Hepatocyte (in vitro differentiated cells): Measurements from ENCODE around the gene ASAP2. TPM values are rescaled to one million over a fixed set of nuclear protein-coding genes. Genes with fewer than 3 reads are reported as not detected.

Source experiments
- DNase-seq: peaks from one replicate; pipeline ENCODE4 v3.0.0-alpha.2; 2016; ENCODE audit warnings: low spot score
- H2AFZ ChIP-seq: fragments of 200-600 bp; sonication (generic); 2 replicates; pipeline ENCODE4 v1.6.0; 2016; ENCODE audit warnings: antibody characterized with exemption, mild to moderate bottlenecking
- H3K27ac ChIP-seq: fragments of 200-600 bp; sonication (generic); 2 replicates; pipeline ENCODE4 v1.5.1; 2016; ENCODE audit warnings: mild to moderate bottlenecking
- H3K27me3 ChIP-seq: fragments of 200-600 bp; sonication (generic); 2 replicates; pipeline ENCODE4 v1.6.1; 2016
- H3K36me3 ChIP-seq: fragments of 200-600 bp; sonication (generic); replicated peaks from 2 replicates; pipeline ENCODE4 v1.5.1; 2016; ENCODE audit warnings: low read depth; ENCODE audit not compliant: insufficient read depth
- H3K4me1 ChIP-seq: fragments of 200-600 bp; sonication (generic); 2 replicates; pipeline ENCODE4 v1.5.1; 2016; ENCODE audit warnings: mild to moderate bottlenecking, moderate library complexity; ENCODE audit not compliant: insufficient read depth
- H3K4me2 ChIP-seq: fragments of 200-600 bp; sonication (generic); 2 replicates; pipeline ENCODE4 v1.6.0; 2016
- H3K4me3 ChIP-seq: fragments of 200-600 bp; sonication (generic); 2 replicates; pipeline ENCODE4 v1.5.1; 2016; ENCODE audit warnings: mild to moderate bottlenecking
- H3K79me2 ChIP-seq: fragments of 200-600 bp; sonication (generic); 2 replicates; pipeline ENCODE4 v1.6.0; 2017; ENCODE audit warnings: mild to moderate bottlenecking
- H3K9me2 ChIP-seq: fragments of 200-600 bp; sonication (generic); replicated peaks from 2 replicates; pipeline ENCODE4 v1.6.0; 2017; ENCODE audit warnings: mild to moderate bottlenecking; ENCODE audit not compliant: insufficient read depth
- H3K9me3 ChIP-seq: fragments of 200-600 bp; sonication (generic); 2 replicates; pipeline ENCODE4 v1.5.1; 2016; ENCODE audit warnings: low read depth, mild to moderate bottlenecking
- H4K20me1 ChIP-seq: fragments of 200-600 bp; sonication (generic); 2 replicates; pipeline ENCODE4 v1.6.0; 2016; ENCODE audit warnings: mild to moderate bottlenecking; ENCODE audit not compliant: insufficient read depth, poor library complexity, severe bottlenecking
- EZH2 ChIP-seq: fragments of 200-600 bp; sonication (generic); IDR thresholded peaks from 2 replicates; pipeline ENCODE4 v1.6.1; 2016; ENCODE audit warnings: antibody characterized with exemption, mild to moderate bottlenecking, borderline replicate concordance
- EZH2phosphoT487 ChIP-seq: fragments of 200-600 bp; sonication (generic); IDR thresholded peaks from one replicate; pipeline ENCODE4 v1.6.1; 2018; ENCODE audit warnings: antibody characterized with exemption, mild to moderate bottlenecking, low read depth, moderate library complexity; ENCODE audit not compliant: unreplicated experiment, severe bottlenecking
- WGBS: methylation state at CpG from one replicate; pipeline ENCODE4 v1.1.6; 2016; ENCODE audit warnings: low lambda C conversion rate; ENCODE audit errors: missing lambda C conversion rate; 5-methylcytosine and 5-hydroxymethylcytosine counted together
- polyA plus RNA-seq: library from polyadenylated mRNA; unstranded; fragments of >200 nt; fragmentation: Nextera tagmentation; extraction: Ambion mirVana; gene quantifications from 2 replicates; pipeline ENCODE4 v1.2.1, GENCODE V29; 2016
- total RNA-seq: library from RNA; depleted of rRNA; stranded (reverse); fragments of >200 nt; gene quantifications from 2 replicates; pipeline ENCODE4 v1.2.3, GENCODE V29; 2014
- TF ChIP-seq, protein P1 (sequence below): fragments of 200-600 bp; sonication (generic); IDR thresholded peaks from 2 replicates; pipeline ENCODE4 v1.5.1; 2016; ENCODE audit warnings: antibody characterized with exemption, mild to moderate bottlenecking; ENCODE audit not compliant: poor library complexity

Gene ASAP2
- total and polyA plus RNA-seq, 2 experiments from 2014 or later = 13.7 to 21.3 TPM

DNA sequence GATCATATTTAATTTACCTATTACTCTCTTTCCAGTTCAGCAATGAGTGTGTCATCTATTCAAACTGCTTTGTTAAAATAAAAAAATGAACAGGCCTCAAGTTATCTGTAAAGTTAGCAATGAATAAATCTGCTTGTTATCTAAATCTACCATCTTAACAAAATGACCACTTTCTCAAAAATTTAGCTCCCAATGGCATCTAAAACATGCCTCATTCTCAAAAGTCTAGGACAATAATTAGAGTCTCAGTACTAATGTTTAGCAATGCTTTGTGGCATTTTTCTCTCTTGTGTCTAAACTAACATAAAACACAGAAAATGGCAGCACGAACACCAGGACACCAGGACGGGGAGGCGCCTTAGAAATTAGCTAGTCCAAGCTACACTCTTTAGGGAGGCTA is 3.6 kb upstream of the ASAP2 start:
- Histone ChIP-seq H3K36me3 (no peaks in the 10 kb centered on the region), H3K4me2 (no peak overlapping the region), H3K4me3 (no peak overlapping the region), H3K27ac (no peak overlapping the region), H2AFZ (no peak overlapping the region), H3K4me1 (peaks cover 3% of the 10 kb centered on the region), H3K27me3 (no peaks in the 10 kb centered on the region), H3K9me3 (no peaks in the 10 kb centered on the region), H3K79me2 (peaks cover 10% of the 10 kb centered on the region), H4K20me1 (peaks cover 2% of the 10 kb centered on the region), H3K9me2 (no peaks in the 10 kb centered on the region)
- no peak for TF ChIP-seq EZH2phosphoT487
- no peak for TF ChIP-seq EZH2
- TF ChIP-seq, protein P1, sequence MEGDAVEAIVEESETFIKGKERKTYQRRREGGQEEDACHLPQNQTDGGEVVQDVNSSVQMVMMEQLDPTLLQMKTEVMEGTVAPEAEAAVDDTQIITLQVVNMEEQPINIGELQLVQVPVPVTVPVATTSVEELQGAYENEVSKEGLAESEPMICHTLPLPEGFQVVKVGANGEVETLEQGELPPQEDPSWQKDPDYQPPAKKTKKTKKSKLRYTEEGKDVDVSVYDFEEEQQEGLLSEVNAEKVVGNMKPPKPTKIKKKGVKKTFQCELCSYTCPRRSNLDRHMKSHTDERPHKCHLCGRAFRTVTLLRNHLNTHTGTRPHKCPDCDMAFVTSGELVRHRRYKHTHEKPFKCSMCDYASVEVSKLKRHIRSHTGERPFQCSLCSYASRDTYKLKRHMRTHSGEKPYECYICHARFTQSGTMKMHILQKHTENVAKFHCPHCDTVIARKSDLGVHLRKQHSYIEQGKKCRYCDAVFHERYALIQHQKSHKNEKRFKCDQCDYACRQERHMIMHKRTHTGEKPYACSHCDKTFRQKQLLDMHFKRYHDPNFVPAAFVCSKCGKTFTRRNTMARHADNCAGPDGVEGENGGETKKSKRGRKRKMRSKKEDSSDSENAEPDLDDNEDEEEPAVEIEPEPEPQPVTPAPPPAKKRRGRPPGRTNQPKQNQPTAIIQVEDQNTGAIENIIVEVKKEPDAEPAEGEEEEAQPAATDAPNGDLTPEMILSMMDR = no peak
- DNase-seq = no peak
- 100% methylated on average over 3 of the region's 3 CpGs for WGBS

DNA sequence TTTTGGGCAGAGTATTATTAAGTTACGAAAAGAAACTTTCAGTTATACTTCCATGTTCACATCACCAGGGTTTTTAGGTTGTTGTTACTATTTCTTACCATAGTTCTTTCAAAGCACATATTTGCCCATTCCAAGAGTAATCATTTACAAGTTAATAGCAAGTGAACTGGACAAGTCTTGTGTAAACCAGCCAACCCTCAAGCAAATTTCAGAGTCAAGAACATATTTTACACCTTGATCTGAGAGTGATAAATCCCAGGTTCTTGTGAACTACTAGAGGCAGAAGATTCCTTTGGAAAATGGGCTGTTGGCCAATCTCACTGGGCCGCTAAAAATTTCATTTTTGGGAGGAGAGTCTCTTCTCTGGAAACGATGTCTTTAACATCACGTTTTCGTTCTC is 2.7 kb upstream of the ASAP2 start:
- H3K36me3 ChIP-seq = no peaks in the 10 kb centered on the region
- no peak overlapping the region for H2AFZ ChIP-seq
- peaks cover 19% of the 10 kb centered on the region for H3K79me2 ChIP-seq
- H3K27ac ChIP-seq = no peak overlapping the region
- DNase-seq = no peak
- no peaks in the 10 kb centered on the region for H3K9me3 ChIP-seq
- H3K4me2 ChIP-seq = no peak overlapping the region
- H3K27me3 ChIP-seq = no peaks in the 10 kb centered on the region
- TF ChIP-seq, protein P1 = no peak
- TF ChIP-seq EZH2 = no peak
- TF ChIP-seq EZH2phosphoT487 = no peak
- H3K9me2 ChIP-seq = no peaks in the 10 kb centered on the region
- H3K4me1 ChIP-seq = peaks cover 9% of the 10 kb centered on the region
- no peak overlapping the region for H3K4me3 ChIP-seq
- 90% methylated on average over 5 of the region's 5 CpGs for WGBS
- peaks cover 10% of the 10 kb centered on the region for H4K20me1 ChIP-seq

DNA sequence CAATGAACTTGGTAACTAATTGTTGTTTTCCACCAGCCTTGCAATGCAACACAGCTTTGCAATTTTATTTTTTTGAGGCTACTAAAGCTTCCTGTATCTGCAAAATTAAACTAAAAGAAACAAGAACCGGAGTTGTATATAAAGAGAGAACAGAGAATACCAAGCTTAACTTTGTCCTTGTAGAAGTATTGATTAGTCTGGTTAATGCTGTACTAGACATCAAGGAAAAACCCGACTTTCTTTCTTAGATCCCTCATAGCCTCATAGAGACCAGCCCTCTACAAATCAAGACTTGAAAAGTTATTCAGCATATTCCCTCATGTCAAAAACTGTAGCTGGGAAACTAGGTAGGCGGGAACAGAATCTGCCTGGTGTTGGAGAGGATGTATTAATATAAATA is 1.7 kb upstream of the ASAP2 start:
- H3K9me3 ChIP-seq = no peaks in the 10 kb centered on the region
- H4K20me1 ChIP-seq = peaks cover 12% of the 10 kb centered on the region
- H3K27ac ChIP-seq = no peak overlapping the region
- H3K79me2 ChIP-seq = peaks cover 29% of the 10 kb centered on the region
- no peaks in the 10 kb centered on the region for H3K9me2 ChIP-seq
- H3K27me3 ChIP-seq = no peaks in the 10 kb centered on the region
- TF ChIP-seq EZH2 (no peak), EZH2phosphoT487 (no peak)
- TF ChIP-seq, protein P1 = no peak
- H2AFZ ChIP-seq = no peak overlapping the region
- H3K4me3 ChIP-seq = no peak overlapping the region
- no peaks in the 10 kb centered on the region for H3K36me3 ChIP-seq
- no peak overlapping the region for H3K4me2 ChIP-seq
- H3K4me1 ChIP-seq = peaks cover 12% of the 10 kb centered on the region
- no peak for DNase-seq
- 87% methylated on average over 3 of the region's 3 CpGs for WGBS

DNA sequence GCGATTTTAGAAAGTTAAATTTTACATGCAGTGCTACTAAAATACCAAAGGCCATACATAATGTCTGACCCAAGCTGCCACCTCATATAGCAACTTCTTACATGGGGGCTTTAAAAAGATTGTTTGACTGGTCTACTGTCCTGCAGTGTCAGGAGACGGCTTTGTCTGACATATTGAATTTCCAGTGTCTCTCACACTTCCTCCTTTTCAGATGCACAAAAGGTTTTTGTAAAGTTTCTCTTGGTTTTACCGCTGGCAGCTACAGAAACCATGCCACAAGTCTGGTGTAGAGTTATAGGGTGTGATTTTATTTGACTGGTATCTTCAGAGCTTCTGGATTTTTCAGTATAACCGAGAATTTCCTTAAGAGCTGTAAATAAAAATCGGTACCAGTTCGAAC is 1.1 kb upstream of the ASAP2 start:
- 54% methylated on average over 6 of the region's 6 CpGs for WGBS
- DNase-seq = no peak
- H3K27me3 ChIP-seq = no peaks in the 10 kb centered on the region
- no peaks in the 10 kb centered on the region for H3K36me3 ChIP-seq
- no peaks in the 10 kb centered on the region for H3K9me2 ChIP-seq
- peaks cover 12% of the 10 kb centered on the region for H4K20me1 ChIP-seq
- peaks cover 35% of the 10 kb centered on the region for H3K79me2 ChIP-seq
- H3K27ac ChIP-seq = peak overlapping the region; percentile 79
- H3K4me2 ChIP-seq = peak overlapping the region; percentile 77
- no peaks in the 10 kb centered on the region for H3K9me3 ChIP-seq
- H3K4me3 ChIP-seq = no peak overlapping the region
- peaks cover 12% of the 10 kb centered on the region for H3K4me1 ChIP-seq
- peak overlapping the region; percentile 51 for H2AFZ ChIP-seq
- TF ChIP-seq EZH2phosphoT487 = no peak
- TF ChIP-seq, protein P1 = no peak
- TF ChIP-seq EZH2 = no peak
